HG03354 (cell line): ENCODE data around the gene INHBB.
"Not testable (repeated sequence)": the region's sequence is repeated elsewhere in the genome, so short reads cannot be mapped to it uniquely, and the experiment has no call there.

Experiments used
- ATAC-seq: cut with Tn5 transposase; IDR thresholded peaks from one replicate; pipeline ENCODE4 v1.9.1; 2021; ENCODE audit warnings: mild to moderate bottlenecking; ENCODE audit not compliant: unreplicated experiment, poor library complexity, severe bottlenecking

Gene INHBB

GRCh38 chr2:120315367-120316033, 30.4 kb upstream of the INHBB start:
- no peak for ATAC-seq

- no peak for ATAC-seq
Measured at GRCh38 chr2:120316071-120316470, 29.9 kb upstream of the INHBB start.

- ATAC-seq, result no peak
Measured at GRCh38 chr2:120316528-120317179, 29.3 kb upstream of the INHBB start.

- no peak for ATAC-seq
Measured at GRCh38 chr2:120317180-120317533, 28.8 kb upstream of the INHBB start.

- no peak for ATAC-seq
Measured at GRCh38 chr2:120317916-120318315, 28.0 kb upstream of the INHBB start.

- ATAC-seq, result no peak
Measured at GRCh38 chr2:120318626-120319025, 27.3 kb upstream of the INHBB start.

- ATAC-seq, result no peak
Measured at GRCh38 chr2:120319123-120319522, 26.8 kb upstream of the INHBB start.

GRCh38 chr2:120319686-120320317, 26.1 kb upstream of the INHBB start:
- ATAC-seq, result no peak

GRCh38 chr2:120320318-120320851, 25.6 kb upstream of the INHBB start:
- no peak for ATAC-seq

GRCh38 chr2:120320887-120321556, 24.9 kb upstream of the INHBB start:
- not testable (repeated sequence) for ATAC-seq

- no peak for ATAC-seq
Measured at GRCh38 chr2:120321721-120322284, 24.1 kb upstream of the INHBB start.

GRCh38 chr2:120322329-120322728, 23.6 kb upstream of the INHBB start:
- ATAC-seq, result no peak

- ATAC-seq, result no peak
Measured at GRCh38 chr2:120323214-120323613, 22.7 kb upstream of the INHBB start.

GRCh38 chr2:120323807-120324399, 22.0 kb upstream of the INHBB start:
- ATAC-seq, result no peak

- ATAC-seq, result no peak
Measured at GRCh38 chr2:120324933-120325332, 21.0 kb upstream of the INHBB start.

GRCh38 chr2:120326066-120326465, 19.9 kb upstream of the INHBB start:
- no peak for ATAC-seq

GRCh38 chr2:120330946-120331822, 14.8 kb upstream of the INHBB start:
- ATAC-seq, result no peak

GRCh38 chr2:120331903-120332302, 14.0 kb upstream of the INHBB start:
- no peak for ATAC-seq

- ATAC-seq, result no peak
Measured at GRCh38 chr2:120332384-120332783, 13.6 kb upstream of the INHBB start.
